Aorta (tissue), 5 donors: Measurements from ENCODE around the gene MAP2K3. TPM values are rescaled to one million over a fixed set of nuclear protein-coding genes. Genes with fewer than 3 reads are reported as not detected.

Experiments used
- ATAC-seq: fragments of 200-7000 bp; cut with Tn5 transposase; one replicate; pipeline ENCODE4 v1.9.1; 2022; ENCODE audit warnings: moderate library complexity; ENCODE audit not compliant: low FRiP score
- DNase-seq, 2 donors: peaks; one replicate each; pipeline ENCODE4 v3.0.0-alpha.2; 2020
- H3K27ac ChIP-seq, 2 donors: one replicate each; pipeline ENCODE4 v1.5.1; 2013; ENCODE audit warnings: low read length in 2 of 2, mild to moderate bottlenecking in 2 of 2, moderate library complexity in 2 of 2, control low read depth in 1 of 2, inconsistent platforms in 1 of 2, low read depth in 1 of 2
- H3K27me3 ChIP-seq, 2 donors: one replicate each; pipeline ENCODE4 v1.6.1; 2013; ENCODE audit warnings: control low read depth in 1 of 2, low read length in 1 of 2, mild to moderate bottlenecking in 1 of 2, moderate library complexity in 1 of 2; ENCODE audit not compliant: insufficient read depth in 2 of 2, control insufficient read depth in 1 of 2
- H3K36me3 ChIP-seq, 2 donors: one replicate each; pipeline ENCODE4 v1.6.1; 2013; ENCODE audit warnings: control low read depth in 1 of 2, low read length in 1 of 2, mild to moderate bottlenecking in 1 of 2; ENCODE audit not compliant: insufficient read depth in 2 of 2, control insufficient read depth in 1 of 2
- H3K4me1 ChIP-seq, 2 donors: one replicate each; pipeline ENCODE4 v1.6.1; 2013; ENCODE audit warnings: low read length in 2 of 2, control low read depth in 1 of 2, mild to moderate bottlenecking in 1 of 2, moderate library complexity in 1 of 2; ENCODE audit not compliant: insufficient read depth in 2 of 2, control insufficient read depth in 1 of 2
- H3K4me3 ChIP-seq, 2 donors: one replicate each; pipeline ENCODE4 v1.5.1; 2013; ENCODE audit warnings: low read length in 2 of 2, control low read depth in 1 of 2, mild to moderate bottlenecking in 1 of 2
- H3K9me3 ChIP-seq: one replicate; pipeline ENCODE4 v1.6.1; 2013; ENCODE audit warnings: mild to moderate bottlenecking, low read length; ENCODE audit not compliant: control insufficient read depth
- WGBS, 2 donors: extraction: QIAGEN DNeasy Blood & Tissue Kit; methylation state at CpG; one replicate each; pipeline ENCODE4 v1.1.7; 2013; 5-methylcytosine and 5-hydroxymethylcytosine counted together
- intact Hi-C, 2 donors: fragments of 100-400 bp; cut with DNase I; formaldehyde crosslinking; loops; one replicate each; pipeline versions ENCODE4 v1.14.2 to v1.15.0; 2022
- polyA plus RNA-seq, 2 donors: library from polyadenylated mRNA; stranded (reverse); fragments of 200-250 nt; gene quantifications; one replicate each; pipeline ENCODE4 v1.2.3, GENCODE V29; 2013
- total RNA-seq, 2 donors: library from RNA; stranded (reverse); fragmentation: NEBNext Ultra II Directional; extraction: Animal tissue kit (Norgen Biotek cat#: 25700); gene quantifications; one replicate each; pipeline ENCODE4 v1.2.1, GENCODE V29; 2021
- donor health status: healthy with polysubstance abuse.
- donor health status: Bipolar disorder and iron deficiency.
- donor health status: DM: no; HTN: no; CAD: no.
- donor health status: DM: no; HTN: no; CAD: no.
- donor health status: DM: yes; HTN: yes; CAD: no.

MAP2K3 gene
- total and polyA plus RNA-seq, 4 donors, result 21.8 to 82.6 (median 50.1) TPM

DNA sequence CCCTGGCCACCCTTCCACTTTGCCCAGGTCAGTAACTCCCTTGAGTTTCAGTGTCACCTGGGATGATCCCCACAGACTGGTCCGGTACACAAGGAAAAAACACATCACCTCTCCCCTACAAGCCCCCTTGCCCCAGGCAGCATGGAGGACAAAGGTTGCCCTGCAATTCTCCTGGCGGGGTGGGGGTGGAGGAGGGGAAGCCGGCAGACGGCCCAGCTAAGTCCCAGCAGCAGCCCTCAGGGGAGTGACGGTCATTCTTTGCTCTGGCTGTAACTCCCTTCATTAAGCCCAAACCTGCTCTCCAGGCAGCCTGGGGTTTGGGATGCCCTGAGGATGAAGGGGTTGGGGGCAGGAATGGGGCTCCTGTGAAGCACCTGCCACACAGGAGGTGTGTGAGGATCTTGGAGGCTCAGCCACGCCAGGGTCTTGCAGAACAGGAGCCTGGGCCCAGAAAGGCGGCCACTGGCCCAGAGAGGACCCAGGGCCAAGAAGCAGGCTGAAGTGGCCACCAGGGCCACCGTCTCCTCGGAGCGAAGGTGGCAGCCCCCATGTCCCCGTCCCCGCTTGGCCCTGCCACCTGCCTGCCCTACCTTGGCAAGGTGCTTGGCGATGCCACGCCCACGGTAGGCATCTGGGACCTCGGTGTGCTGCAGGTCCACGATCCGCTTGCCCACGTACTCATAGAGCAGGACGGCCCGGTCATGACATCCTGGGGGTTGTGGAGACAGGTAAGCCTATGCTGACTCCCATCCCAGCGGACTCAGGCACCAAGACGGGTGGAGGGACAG lies 40.8 kb upstream of the MAP2K3 start:
- DNase-seq (no peak), ATAC-seq (no peak)
- Histone ChIP-seq H3K36me3 (no peaks in the 10 kb centered on the region), H3K4me3 (no peak overlapping the region), H3K27ac (no peak overlapping the region), H3K9me3 (no peaks in the 10 kb centered on the region), H3K27me3 (no peaks in the 10 kb centered on the region), H3K4me1 (no peaks in the 10 kb centered on the region)
- intact Hi-C loops, result no loop called here
- WGBS, 2 donors, result 79 to 80% methylated on average over 23 of the region's 23 CpGs

- ATAC-seq, result no peak
- intact Hi-C loops, result no loop called here
- no peak overlapping the region for H3K27ac ChIP-seq
Observed at GRCh38 chr17:21245639-21246084, 38.8 kb upstream of the MAP2K3 start.

DNA sequence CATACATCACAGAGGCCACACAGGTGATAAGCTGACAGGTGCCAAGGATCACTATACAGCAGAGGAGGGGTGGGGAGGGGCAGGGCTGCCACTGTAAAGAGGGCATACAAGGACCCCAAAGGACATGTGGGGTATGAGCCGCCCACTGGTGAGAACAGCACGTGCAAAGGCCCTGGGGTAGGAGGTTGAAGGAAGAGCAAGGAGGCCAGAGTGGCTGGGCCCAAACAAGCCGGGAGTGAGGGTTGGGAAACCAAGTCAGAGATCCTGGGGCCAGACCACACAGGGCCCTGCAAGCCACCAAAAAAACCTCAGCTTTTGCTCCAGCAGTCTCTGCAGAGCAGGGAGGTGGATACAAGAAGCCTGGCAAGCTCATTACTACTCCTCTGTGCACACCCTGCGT lies 37.8 kb upstream of the MAP2K3 start:
- H3K9me3 ChIP-seq, result no peaks in the 10 kb centered on the region
- peaks cover 0 to 2% of the 10 kb centered on the region in 2 donors for H3K4me1 ChIP-seq
- H3K27ac ChIP-seq, result no peak overlapping the region
- no peak overlapping the region for H3K4me3 ChIP-seq
- 96 to 98% methylated on average over 4 of the region's 4 CpGs for WGBS, 2 donors
- ATAC-seq (no peak), DNase-seq (no peak)
- no peaks in the 10 kb centered on the region for H3K36me3 ChIP-seq
- no peaks in the 10 kb centered on the region for H3K27me3 ChIP-seq
- intact Hi-C loops, result no loop called here

More at GRCh38 chr17:21245639-21246084, 38.8 kb upstream of the MAP2K3 start:
- Histone ChIP-seq H3K9me3 (no peaks in the 10 kb centered on the region), H3K36me3 (no peaks in the 10 kb centered on the region), H3K4me3 (no peak overlapping the region), H3K4me1 (no peaks in the 10 kb centered on the region), H3K27me3 (no peaks in the 10 kb centered on the region)
- 54 to 59% methylated on average over 9 of the region's 9 CpGs for WGBS, 2 donors
- no peak for DNase-seq

- Histone ChIP-seq H3K4me3 (no peak overlapping the region), H3K36me3 (no peaks in the 10 kb centered on the region), H3K4me1 (peaks cover 0 to 3% of the 10 kb centered on the region in 2 donors), H3K9me3 (no peaks in the 10 kb centered on the region), H3K27me3 (no peaks in the 10 kb centered on the region), H3K27ac (no peak overlapping the region)
- ATAC-seq, result no peak
- 82 to 86% methylated on average over 12 of the region's 12 CpGs for WGBS, 2 donors
- DNase-seq, result no peak
- intact Hi-C loops, result no loop called here
Observed at GRCh38 chr17:21247552-21248258, 36.8 kb upstream of the MAP2K3 start.

- Histone ChIP-seq H3K9me3 (no peaks in the 10 kb centered on the region), H3K4me1 (peaks cover 0 to 3% of the 10 kb centered on the region in 2 donors)
Observed at GRCh38 chr17:21248500-21248899, 36.0 kb upstream of the MAP2K3 start.

DNA sequence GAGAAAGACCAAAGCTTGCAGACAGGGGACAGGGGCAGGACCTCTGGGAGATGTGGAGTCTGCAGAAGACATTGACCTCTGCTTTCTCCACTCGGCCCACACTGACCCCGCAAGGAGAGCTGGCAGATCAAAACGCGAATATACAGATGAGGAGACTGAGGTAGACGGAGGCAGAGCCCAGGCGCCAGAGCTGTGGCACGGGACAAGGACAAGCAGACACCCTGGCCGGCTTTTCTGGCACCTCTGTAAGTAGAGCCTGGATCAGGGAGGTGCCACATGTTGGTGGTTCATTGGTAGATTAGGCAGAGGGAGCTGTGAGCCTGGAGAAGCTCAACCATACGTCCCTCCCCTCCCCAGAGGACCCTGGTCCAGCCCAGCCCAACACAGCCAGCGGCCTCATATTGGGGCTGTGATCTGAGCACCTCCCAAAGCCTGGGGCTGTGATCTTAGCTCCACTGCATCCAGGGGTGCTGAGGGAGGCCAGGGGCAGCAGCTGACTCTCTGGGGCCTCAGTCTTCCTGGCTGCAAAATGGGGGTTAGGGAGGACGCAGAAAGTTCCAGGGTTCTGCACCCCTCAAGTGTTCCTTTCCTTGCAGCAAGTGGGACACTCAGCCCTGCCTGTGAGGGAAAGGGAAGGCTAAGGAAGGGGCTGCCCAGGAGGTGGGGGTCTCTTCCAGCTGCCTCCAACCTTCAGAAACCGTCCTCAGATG lies 35.3 kb upstream of the MAP2K3 start:
- H3K27ac ChIP-seq, result no peak overlapping the region
- H3K27me3 ChIP-seq, result no peaks in the 10 kb centered on the region
- WGBS, 2 donors, result 72 to 85% methylated on average over 12 of the region's 12 CpGs
- H3K9me3 ChIP-seq, result no peaks in the 10 kb centered on the region
- DNase-seq (no peak), ATAC-seq (no peak)
- H3K4me3 ChIP-seq, result no peak overlapping the region
- H3K4me1 ChIP-seq, result peaks cover 0 to 3% of the 10 kb centered on the region in 2 donors
- intact Hi-C loops, result no loop called here
- no peaks in the 10 kb centered on the region for H3K36me3 ChIP-seq

More at GRCh38 chr17:21248500-21248899, 36.0 kb upstream of the MAP2K3 start:
- intact Hi-C loops, result no loop called here
- DNase-seq, result no peak
- 80 to 87% methylated on average over 4 of the region's 4 CpGs for WGBS, 2 donors
- ATAC-seq, result no peak
- H3K27me3 ChIP-seq, result no peaks in the 10 kb centered on the region
- no peaks in the 10 kb centered on the region for H3K36me3 ChIP-seq
- no peak overlapping the region for H3K4me3 ChIP-seq
- no peak overlapping the region for H3K27ac ChIP-seq

DNA sequence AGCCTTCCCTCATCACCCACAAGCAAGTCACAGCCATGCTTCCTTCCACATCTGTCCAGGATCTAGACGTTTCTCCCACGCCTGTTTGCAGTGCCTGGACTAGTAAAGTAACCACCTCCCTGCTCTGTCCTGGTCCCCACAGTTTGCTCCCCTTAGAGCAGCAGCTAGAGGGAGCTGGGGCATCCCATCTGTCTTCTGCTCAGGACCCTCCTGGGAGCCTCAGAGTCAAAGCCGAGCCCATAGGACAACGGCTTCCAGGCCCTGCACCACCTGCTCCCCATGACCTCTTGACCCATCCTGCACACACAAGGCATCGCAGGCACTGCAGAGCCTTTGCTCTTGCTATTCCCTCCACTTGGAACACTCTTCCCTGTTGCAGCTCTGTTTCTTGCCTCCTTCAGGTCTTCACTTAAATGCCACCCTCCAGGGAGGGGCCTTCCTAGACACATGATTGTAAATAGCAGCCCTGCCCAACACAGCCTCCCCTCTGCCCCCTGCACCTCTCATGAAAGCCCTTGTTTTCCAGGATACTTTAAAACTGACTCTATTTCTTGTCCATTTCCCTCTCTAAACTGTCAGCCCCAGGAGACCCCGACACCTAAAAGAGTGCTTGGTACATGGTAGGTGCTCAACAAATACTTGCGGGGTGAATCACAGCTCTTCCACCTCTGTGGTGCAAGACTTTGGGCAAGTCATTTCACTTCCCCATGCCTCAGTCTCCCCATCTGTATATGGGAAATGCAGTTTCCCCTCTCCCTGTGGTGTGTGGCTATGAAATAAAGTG lies 34.4 kb upstream of the MAP2K3 start:
- intact Hi-C loops, result loop anchor here (5.0 to 10.0 kb wide), 3 partner anchors 38 to 205 kb away; partner anchors contain the start of genes DHRS7B (in 1 of the 2), TMEM11 (in 1 of the 2) and USP22 (in 1 of the 2)
- 70 to 75% methylated on average over 7 of the region's 7 CpGs for WGBS, 2 donors
- peaks cover 0 to 3% of the 10 kb centered on the region in 2 donors for H3K4me1 ChIP-seq
- H3K4me3 ChIP-seq, result no peak overlapping the region
- no peak for ATAC-seq
- H3K9me3 ChIP-seq, result no peaks in the 10 kb centered on the region
- no peaks in the 10 kb centered on the region for H3K36me3 ChIP-seq
- no peak overlapping the region for H3K27ac ChIP-seq
- H3K27me3 ChIP-seq, result no peaks in the 10 kb centered on the region
- no peak for DNase-seq

DNA sequence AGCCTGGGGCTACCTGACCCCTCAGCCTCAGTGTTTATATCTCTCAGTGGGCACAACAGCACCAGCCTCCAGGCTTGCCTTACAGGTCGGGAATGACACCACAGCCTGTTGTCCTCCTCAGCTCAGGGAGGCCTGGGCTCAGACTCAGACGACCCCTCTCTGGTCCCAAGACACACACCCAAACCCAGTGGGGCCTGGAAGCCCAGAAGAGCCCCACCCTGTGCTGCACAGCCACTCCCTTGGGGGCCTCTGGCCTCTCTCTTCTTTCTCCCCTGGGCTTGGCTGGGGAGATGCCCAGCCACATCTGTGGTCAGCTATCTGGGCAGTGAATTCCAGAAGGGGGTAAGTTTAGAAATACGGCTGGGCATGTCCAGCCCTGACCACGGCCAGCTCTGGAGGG lies 33.7 kb upstream of the MAP2K3 start:
- Histone ChIP-seq H3K9me3 (no peaks in the 10 kb centered on the region), H3K27ac (no peak overlapping the region), H3K36me3 (no peaks in the 10 kb centered on the region), H3K4me1 (peaks cover 0 to 3% of the 10 kb centered on the region in 2 donors), H3K27me3 (no peaks in the 10 kb centered on the region), H3K4me3 (no peak overlapping the region)
- ATAC-seq (no peak), DNase-seq (no peak)
- 20 to 25% methylated on average over 4 of the region's 4 CpGs for WGBS, 2 donors
- intact Hi-C loops, result loop anchor here (5.0 to 10.0 kb wide), 3 partner anchors 39 to 206 kb away; partner anchors contain the start of genes DHRS7B (in 1 of the 2), TMEM11 (in 1 of the 2) and USP22 (in 1 of the 2)
